AG08396 (cell line): ENCODE results near the gene LEPR.
"Not testable (repeated sequence)": the region's sequence is repeated elsewhere in the genome, so short reads cannot be mapped to it uniquely, and the experiment has no call there.

Experiments used
- DNase-seq: peaks from one replicate; pipeline ENCODE4 v3.0.0; 2012; ENCODE audit warnings: low spot score, mixed read lengths

LEPR gene

DNA sequence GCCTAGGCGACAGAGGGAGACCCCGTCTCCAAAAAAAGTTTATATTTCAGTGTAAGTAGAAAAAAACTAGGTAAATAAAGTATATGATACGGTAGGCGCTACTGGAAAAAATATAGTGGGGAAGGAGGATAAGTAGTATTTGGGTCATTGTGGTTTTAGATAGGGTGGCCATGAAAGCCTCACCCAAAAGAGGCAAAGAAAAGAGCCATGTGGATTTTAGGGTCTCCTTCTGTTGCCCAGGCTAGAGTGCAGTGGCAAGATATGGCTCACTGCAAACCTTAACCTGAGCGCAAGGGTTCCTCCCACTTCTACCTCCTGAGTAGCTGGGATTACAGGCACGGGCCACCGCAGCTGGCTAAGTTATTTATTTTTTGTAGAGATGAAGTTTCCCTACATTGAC, 17.1 kb downstream of the LEPR start:
- no peak for DNase-seq

DNA sequence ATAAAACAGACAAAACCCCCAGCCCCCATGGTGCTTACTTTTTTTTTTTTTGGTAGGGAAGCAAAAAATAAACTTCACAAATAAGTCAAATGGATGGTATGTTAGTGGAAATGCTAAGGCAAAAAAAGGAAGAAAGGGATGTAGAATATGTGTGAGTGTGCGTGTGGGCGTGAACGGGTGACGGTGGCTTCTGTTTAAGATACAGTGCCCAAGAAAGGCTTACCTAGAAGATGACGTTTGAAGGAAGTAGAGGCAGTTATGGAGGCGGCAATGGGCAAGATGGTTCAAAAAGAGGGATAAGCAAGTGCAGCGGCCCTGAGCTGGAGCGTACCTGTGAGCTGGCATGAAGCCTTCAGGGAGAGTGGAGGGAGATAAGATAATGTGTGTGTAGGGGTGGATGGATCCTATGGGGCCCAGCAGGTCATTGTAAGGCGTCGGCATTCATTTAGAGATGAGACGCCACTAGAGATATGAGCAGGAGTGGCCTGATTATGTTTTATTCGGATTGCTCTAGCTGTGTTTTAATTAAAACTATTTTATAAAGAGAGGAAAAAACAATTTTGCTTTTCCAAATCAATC, 19.9 kb downstream of the LEPR start:
- no peak for DNase-seq

DNA sequence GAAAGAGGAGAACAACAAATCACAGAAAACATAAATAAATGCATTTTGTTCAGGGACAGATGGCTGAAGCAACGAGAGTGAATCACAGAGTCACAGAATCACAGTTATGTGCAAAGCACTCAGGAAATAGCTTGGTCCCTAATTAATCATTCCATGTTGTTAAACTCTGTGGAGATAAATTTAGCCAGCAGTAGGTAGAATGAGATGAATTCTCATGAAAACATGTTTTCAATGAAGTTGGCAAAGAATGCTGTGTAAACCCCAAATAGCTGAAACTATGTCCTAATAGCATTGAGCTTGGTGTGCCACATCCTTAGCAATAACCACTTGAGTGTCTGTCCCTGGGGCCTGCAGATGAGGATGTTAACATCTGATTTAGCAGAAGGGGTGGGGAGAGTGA, 20.4 kb downstream of the LEPR start:
- DNase-seq: peak; percentile 7

DNA sequence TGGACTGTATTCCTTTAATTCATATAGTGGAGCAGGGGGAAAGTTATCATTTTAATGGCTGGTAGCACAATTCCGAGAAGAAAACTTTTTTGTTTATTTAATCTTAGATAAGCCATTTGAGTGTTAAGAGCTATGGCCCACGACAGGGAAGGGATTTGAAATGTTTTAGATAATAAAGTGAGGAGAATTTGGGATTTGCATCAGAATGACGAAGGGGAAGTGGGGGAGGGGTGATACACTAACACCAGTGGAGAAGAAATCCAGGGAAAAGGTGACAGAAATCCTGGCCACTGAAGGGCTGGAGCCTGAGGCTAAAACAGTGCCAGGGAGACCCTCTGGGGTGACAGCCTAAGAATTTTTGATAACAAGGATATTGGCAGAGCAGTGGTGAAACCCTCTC, 21.0 kb downstream of the LEPR start:
- DNase-seq: no peak

DNA sequence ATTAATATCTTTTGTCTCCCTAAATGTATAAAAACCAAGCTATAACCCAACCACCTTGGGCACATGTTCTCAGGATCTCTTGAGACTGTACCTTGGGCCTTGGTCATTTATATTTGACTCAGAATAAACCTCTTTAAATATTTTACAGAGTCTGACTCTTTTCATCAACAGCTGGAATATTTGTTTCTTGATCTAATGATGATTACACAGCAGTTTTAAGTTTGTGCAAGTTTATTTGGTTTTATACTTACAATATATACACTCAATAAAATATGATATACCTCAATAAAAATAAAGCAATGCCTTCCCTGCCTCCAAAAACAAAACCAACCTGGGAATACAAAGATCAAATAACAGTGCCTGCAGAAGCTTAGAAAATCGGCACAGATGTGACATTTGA, 22.0 kb downstream of the LEPR start:
- no peak for DNase-seq

DNA sequence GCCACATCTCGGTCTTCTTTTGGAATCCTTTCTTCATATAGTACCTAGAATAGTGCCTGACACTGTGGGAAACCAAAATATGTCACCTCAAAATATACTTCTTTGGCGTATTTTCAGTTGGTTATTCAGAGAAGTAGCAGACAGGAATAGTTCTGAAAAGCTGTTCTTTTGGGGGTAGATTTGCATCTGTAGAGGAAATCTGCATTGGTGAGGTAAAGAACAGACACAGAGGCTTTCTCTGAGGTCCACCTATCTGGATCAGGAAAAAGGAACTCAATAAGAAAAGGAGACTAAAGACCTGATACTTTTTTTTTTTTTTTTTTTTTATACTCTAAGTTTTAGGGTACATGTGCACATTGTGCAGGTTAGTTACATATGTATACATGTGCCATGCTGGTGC, 23.2 kb downstream of the LEPR start:
- DNase-seq: no peak

DNA sequence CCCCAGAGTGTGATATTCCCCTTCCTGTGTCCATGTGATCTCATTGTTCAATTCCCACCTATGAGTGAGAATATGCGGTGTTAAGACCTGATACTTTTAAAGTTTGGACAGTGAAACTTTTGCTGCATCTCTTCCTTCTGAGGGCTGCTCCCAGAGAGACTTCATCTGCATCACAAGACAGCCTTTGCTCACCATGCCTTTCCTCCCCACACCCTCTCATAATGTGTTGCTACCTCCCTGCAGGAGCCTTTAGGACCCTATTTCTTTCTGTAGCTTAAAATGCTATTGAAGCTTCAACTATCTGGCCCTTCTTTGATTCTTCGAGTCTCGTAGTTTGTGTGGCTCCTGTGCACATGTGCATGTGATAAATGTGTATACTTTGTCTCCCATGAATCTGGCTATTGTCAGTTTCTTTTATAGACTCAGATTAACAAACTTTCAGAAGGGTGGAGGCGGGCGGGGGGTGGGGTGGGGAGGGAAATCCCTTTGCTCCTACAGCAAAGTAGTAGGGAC, 23.7 kb downstream of the LEPR start:
- no peak for DNase-seq

DNA sequence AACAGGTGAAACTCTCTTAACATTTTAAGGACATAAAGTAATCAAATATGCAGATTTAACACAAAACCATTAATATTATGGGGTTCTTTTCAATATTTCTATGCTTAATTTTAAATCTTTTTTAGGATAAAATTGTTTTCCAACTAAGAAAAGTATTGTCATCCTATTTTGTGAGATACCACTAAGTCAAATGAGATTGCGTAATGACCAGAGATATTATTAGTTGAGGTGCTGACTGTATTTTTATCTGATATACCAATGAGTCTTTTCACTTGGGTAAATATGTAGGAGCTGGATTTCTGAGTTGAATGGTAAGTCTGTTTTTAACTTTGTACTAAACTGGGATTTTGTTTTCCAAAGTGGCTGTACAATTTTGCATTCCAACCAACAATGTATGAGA, 25.4 kb downstream of the LEPR start:
- DNase-seq: no peak

DNA sequence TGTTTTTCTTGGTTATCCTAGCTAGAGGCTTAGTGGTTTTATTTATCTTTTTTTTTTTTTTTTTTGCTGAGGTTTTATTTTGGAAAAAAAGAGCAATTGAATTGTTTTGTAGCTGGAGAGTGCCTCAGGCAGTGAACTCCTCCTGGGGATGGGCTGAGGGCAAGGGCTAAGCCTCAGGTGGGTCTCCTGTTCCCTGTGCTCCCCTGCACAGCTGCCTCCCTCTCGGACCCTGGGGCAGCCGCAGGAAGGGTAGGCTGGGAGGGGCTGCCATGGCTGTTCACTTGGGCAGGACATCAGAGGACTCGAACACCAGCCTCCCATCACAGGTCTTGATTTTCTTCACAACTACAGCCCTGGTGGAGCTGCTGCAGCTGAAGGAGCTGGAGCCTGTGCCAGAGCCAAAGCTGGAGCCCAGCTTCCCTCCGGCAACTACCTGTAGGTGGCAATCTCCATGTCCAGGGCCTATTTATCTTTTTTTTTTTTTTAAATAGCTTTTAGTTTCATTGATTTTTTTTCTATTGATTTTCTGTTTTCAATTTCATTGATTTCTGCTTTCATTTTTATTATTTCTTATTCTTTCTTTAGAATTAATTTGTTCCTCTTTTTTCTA, 28.9 kb downstream of the LEPR start:
- DNase-seq: no peak

DNA sequence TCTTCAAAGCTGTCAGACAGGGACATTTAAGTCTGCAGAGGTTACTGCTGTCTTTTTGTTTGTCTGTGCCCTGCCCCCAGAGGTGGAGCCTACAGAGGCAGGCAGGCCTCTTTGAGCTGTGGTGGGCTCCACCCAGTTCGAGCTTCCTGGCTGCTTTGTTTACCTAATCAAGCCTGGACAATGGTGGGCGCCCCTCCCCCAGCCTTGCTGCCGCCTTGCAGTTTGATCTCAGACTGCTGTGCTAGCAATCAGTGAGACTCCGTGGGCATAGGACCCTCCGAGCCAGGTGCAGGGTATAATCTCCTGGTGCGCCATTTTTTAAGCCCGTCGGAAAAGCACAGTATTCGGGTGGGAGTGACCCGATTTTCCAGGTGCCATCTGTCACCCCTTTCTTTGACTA, 35.2 kb downstream of the LEPR start:
- DNase-seq: not testable (repeated sequence)

DNA sequence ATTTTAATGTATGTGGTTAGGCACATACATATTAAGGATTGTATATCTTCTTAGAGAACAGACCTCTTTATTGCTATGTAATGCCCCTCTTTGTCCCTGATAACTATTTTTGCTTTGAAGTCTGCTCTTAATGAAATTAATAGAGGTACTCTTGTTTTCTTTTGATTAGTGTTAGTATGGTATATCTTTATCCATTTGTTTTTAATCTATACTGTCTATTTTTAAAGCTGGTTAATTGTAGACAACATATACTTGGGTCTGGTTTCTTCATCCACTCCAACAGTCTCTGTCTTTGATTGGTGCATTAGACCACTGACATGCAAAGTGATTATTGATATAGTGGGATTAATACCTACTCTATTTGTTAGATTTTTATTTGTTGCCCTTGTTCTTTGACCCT, 36.0 kb downstream of the LEPR start:
- DNase-seq: no peak

DNA sequence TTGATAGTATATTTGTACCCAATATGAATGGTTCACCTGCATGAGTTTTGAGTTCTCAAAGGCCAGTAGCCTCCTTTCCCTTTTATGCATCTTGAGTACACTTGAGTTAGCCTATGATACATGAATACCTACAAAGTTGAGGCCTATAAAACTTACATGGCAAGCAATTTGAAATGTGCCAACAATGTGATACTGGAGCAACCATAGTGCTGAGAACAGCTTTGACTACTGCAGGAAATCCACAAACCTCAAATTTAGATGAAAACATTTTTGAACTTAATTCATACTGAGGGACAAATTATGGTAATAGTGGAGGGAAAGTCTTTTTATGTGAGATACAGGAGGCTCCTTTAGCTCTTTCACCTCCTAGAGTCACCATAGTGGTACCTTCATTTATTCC, 37.4 kb downstream of the LEPR start:
- DNase-seq: no peak

DNA sequence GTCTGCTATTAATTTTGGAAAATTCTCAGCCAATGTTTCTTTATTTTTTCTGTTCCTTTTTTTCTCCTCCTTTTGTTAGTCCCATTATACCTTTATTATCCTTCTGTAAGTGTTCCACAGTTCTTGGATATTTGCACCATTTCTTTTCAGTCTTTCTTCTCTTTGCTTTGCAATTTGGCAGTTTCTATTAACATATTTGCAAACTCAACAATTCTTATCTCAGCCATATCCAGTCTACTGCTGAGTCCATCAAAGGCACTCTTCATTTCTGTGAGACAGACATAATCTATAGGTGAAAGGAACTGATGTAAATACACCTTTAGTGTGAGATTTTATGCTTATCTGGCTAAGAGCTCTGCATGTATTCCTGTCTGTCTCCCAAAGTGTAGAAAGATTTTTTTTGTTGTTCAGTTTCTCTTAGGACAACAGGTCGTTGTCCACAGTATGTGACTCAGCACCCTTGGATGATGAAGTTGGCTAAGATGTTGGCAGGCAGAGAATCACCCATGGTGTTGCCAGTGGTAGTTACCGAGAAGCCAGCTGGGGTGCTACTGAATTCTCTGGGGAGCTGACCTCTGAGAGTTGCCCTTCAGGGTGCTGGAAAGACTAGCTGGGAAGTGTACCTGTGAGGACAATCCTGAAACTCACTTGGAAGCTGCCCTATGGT, 38.4 kb downstream of the LEPR start:
- no peak for DNase-seq

DNA sequence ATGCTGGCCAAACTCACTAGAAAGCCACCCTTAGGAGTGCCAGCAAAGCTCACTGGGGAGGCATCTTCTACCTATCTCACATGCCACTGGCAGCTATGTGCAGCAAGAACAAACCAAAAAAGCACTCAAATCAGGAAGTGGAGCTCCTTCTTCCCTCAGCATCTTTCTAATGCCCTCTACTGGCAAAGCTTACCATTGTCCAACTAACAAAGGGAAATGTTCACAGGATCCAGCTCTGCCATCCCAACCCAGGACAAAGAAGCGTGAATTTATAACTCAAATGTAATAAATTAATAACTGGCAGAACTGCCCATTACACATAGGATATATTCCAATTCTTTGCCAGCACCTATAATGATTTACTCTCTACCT, 38.9 kb downstream of the LEPR start:
- DNase-seq: peak; percentile 45

DNA sequence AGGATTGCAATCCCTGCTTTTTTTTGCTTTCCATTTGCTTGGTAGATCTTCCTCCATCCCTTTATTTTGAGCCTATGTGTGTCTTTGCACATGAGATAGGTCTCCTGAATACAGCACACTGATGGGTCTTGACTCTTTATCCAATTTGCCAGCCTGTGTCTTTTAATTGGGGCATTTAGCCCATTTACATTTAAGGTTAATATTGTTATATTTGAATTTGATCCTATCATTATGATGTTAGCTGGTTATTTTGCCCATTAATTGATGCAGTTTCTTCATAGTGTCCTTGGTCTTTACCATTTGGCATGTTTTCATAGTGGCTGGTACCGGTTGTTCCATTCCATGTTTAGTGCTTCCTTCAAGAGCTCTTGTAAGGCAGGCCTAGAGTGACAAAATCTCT, 45.4 kb downstream of the LEPR start:
- DNase-seq: not testable (repeated sequence)

DNA sequence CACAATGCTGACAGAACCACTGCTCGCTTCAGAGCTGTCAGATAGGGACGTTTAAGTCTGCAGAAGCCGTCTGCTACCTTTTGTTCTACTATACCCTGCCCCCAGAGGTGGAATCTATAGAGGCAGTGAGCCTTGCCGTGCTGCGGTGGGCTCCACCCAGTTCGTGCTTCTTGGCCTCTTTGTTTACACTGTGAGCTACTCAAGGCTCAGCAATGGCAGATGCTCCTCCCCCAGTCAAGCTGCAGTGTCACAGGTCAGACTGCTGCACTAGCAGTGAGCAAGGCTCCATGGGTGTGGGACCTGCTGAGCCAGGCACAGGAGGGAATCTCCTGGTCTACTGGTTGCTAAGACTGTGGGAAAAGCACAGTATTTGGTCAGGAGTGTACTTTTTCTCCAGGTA, 47.1 kb downstream of the LEPR start:
- DNase-seq: no peak

DNA sequence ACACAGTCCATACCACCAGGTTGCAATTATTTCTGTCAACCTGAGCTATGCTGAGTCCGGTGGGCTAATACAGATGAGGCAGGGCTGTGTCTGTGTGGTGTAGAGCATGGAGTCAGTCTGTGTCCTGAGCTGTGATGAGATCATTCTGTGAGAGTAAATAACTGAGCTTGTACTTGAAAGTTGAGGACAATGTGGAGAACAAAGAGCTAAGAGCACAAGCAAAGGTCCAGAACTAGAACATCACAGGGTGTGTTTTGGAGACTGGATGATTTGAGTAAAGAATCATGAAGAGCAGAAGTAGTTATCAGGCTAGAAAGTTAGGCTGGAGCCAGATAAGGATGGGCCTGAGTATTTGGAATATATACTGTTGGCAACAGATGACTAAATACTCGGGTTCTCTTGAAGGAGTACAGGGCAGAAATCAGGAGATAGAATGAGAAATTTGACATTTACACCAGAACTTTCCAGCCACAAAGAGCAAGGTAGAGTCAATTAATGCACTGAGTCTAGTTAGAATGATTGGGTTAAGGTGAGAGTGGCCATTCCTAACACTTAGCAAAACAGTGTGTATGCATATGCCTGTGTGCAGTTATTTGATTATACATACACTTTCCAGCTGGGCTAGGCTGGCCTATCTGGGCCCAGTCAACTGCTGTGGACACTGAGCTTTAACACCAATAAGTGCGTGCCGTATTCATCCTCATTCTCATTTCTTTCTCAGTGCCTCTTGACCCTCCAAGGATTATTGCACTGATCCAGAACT, 48.8 kb downstream of the LEPR start:
- no peak for DNase-seq

DNA sequence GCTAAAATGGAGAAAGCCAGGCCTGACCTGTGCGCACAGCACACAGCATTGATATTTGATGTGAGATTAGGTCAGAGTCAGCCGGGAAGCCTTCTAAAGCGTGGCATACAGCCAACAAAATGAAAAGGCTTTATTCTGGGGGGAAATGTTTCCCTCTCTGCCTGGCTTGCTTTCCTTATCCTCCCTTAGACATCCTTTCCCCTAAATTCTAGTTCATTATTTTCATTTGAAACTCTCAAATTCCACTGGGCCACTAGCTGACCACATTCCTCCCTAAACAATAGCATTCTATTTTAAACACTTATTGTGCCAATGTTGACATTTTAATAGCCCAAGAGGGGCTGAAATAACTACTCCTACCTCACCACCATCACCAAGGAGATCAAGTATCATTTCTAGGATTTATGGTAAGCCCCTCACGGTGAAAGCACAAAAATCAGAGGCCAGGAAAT, 49.4 kb downstream of the LEPR start:
- no peak for DNase-seq
